Effector CD8-positive, alpha-beta T cell (primary cell): Measurements from ENCODE around the gene SCAI.
A peak's percentile ranks its signal among the peaks of the same experiment; 100 is the strongest.
"Not testable (repeated sequence)": the region's sequence is repeated elsewhere in the genome, so short reads cannot be mapped to it uniquely, and the experiment has no call there.

Source experiments
- DNase-seq: peaks from one replicate; lab custom pipeline; 2025; lab: John Stamatoyannopoulos, UW

SCAI gene

GRCh38 chr9:125150349-125151245 is 7.3 kb upstream of the SCAI start:
- no peak for DNase-seq

- no peak for DNase-seq
These were observed 4.1 kb upstream of the SCAI start for GRCh38 chr9:125147401-125147951.

- no peak for DNase-seq
These were observed 2.9 kb upstream of the SCAI start for GRCh38 chr9:125146247-125146646.

- DNase-seq = no peak
These were observed 2.1 kb upstream of the SCAI start for GRCh38 chr9:125145425-125145824.

GRCh38 chr9:125142560-125143376 is 560 bp downstream of the SCAI start:
- peak; percentile 41 for DNase-seq

- DNase-seq = no peak
These were observed 1.6 kb downstream of the SCAI start for GRCh38 chr9:125141751-125142150.

- DNase-seq = no peak
These were observed 2.1 kb downstream of the SCAI start for GRCh38 chr9:125141251-125141650.

GRCh38 chr9:125140576-125140975 is 2.8 kb downstream of the SCAI start:
- DNase-seq = no peak

GRCh38 chr9:125137200-125137599 is 6.1 kb downstream of the SCAI start:
- DNase-seq = no peak

- DNase-seq = no peak
These were observed 8.4 kb downstream of the SCAI start for GRCh38 chr9:125134976-125135375.

- no peak for DNase-seq
These were observed 9.7 kb downstream of the SCAI start for GRCh38 chr9:125133403-125134329.

- no peak for DNase-seq
These were observed 11.6 kb downstream of the SCAI start for GRCh38 chr9:125131778-125132177.

GRCh38 chr9:125126019-125126746 is 17.1 kb downstream of the SCAI start:
- peak; percentile 60 for DNase-seq

- DNase-seq = no peak
These were observed 17.8 kb downstream of the SCAI start for GRCh38 chr9:125125523-125125922.

- no peak for DNase-seq
These were observed 22.2 kb downstream of the SCAI start for GRCh38 chr9:125121146-125121545.

GRCh38 chr9:125119643-125120286 is 23.6 kb downstream of the SCAI start:
- no peak for DNase-seq

GRCh38 chr9:125118696-125119095 is 24.6 kb downstream of the SCAI start:
- not testable (repeated sequence) for DNase-seq

- not testable (repeated sequence) for DNase-seq
These were observed 28.8 kb downstream of the SCAI start for GRCh38 chr9:125114503-125114902.

- DNase-seq = no peak
These were observed 32.9 kb downstream of the SCAI start for GRCh38 chr9:125110464-125110863.

GRCh38 chr9:125108541-125108940 is 34.8 kb downstream of the SCAI start:
- DNase-seq = not testable (repeated sequence)
